Measurements from ENCODE around the gene ADRA2B. TPM values are rescaled to one million over a fixed set of nuclear protein-coding genes. Genes with fewer than 3 reads are reported as not detected.

ADRA2B gene
- total RNA-seq, 1 experiment from 2014 or later: 4.7 TPM

DNA sequence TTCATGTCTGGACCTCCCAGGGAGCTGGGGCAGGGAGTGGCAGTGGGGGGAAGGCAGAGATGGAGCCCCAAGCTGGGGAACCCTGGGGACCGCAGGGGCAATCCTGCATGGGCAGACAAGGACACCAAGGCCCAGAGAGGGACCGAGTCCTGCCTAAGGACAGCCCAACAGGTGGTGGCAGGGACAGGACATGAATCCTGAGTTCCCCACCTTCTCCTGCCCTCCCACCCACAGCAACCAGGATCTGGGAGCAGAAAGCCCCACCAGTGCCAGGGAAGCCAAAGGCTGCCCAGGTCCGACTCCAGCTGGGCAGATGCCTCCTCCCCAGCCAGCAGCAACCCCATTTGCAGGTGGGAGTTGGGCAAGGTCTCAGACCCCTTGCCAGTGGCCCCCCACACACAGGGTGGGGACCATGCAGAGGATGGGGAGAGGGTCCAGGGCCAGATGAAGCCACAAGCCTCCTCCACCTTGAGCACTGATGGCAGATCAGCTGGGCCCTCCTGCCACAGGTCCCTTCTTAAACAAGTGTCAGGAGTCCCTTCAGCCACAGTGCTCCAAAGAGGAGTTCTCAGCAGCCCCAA lies 6.3 kb downstream of the ADRA2B start:
- DNase-seq (ENCODE audit: low spot score) (peak; percentile 4), ATAC-seq (no peak)
- POLR2A ChIA-PET: no interaction called here
- TF ChIP-seq, protein P1, sequence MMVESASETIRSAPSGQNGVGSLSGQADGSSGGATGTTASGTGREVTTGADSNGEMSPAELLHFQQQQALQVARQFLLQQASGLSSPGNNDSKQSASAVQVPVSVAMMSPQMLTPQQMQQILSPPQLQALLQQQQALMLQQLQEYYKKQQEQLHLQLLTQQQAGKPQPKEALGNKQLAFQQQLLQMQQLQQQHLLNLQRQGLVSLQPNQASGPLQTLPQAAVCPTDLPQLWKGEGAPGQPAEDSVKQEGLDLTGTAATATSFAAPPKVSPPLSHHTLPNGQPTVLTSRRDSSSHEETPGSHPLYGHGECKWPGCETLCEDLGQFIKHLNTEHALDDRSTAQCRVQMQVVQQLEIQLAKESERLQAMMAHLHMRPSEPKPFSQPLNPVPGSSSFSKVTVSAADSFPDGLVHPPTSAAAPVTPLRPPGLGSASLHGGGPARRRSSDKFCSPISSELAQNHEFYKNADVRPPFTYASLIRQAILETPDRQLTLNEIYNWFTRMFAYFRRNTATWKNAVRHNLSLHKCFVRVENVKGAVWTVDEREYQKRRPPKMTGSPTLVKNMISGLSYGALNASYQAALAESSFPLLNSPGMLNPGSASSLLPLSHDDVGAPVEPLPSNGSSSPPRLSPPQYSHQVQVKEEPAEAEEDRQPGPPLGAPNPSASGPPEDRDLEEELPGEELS (CRISPR knock-in tag; IDR thresholded peaks at IDR 0.05): no peak
- TF ChIP-seq, protein P2, sequence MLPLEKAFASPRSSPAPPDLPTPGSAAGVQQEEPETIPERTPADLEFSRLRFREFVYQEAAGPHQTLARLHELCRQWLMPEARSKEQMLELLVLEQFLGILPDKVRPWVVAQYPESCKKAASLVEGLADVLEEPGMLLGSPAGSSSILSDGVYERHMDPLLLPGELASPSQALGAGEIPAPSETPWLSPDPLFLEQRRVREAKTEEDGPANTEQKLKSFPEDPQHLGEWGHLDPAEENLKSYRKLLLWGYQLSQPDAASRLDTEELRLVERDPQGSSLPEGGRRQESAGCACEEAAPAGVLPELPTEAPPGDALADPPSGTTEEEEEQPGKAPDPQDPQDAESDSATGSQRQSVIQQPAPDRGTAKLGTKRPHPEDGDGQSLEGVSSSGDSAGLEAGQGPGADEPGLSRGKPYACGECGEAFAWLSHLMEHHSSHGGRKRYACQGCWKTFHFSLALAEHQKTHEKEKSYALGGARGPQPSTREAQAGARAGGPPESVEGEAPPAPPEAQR (CRISPR knock-in tag; IDR thresholded peaks at IDR 0.05): no peak
- TF ChIP-seq, protein P3, sequence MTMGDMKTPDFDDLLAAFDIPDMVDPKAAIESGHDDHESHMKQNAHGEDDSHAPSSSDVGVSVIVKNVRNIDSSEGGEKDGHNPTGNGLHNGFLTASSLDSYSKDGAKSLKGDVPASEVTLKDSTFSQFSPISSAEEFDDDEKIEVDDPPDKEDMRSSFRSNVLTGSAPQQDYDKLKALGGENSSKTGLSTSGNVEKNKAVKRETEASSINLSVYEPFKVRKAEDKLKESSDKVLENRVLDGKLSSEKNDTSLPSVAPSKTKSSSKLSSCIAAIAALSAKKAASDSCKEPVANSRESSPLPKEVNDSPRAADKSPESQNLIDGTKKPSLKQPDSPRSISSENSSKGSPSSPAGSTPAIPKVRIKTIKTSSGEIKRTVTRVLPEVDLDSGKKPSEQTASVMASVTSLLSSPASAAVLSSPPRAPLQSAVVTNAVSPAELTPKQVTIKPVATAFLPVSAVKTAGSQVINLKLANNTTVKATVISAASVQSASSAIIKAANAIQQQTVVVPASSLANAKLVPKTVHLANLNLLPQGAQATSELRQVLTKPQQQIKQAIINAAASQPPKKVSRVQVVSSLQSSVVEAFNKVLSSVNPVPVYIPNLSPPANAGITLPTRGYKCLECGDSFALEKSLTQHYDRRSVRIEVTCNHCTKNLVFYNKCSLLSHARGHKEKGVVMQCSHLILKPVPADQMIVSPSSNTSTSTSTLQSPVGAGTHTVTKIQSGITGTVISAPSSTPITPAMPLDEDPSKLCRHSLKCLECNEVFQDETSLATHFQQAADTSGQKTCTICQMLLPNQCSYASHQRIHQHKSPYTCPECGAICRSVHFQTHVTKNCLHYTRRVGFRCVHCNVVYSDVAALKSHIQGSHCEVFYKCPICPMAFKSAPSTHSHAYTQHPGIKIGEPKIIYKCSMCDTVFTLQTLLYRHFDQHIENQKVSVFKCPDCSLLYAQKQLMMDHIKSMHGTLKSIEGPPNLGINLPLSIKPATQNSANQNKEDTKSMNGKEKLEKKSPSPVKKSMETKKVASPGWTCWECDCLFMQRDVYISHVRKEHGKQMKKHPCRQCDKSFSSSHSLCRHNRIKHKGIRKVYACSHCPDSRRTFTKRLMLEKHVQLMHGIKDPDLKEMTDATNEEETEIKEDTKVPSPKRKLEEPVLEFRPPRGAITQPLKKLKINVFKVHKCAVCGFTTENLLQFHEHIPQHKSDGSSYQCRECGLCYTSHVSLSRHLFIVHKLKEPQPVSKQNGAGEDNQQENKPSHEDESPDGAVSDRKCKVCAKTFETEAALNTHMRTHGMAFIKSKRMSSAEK (CRISPR knock-in tag; IDR thresholded peaks at IDR 0.05; ENCODE audit: borderline replicate concordance): no peak
- TF ChIP-seq OVOL2 (CRISPR knock-in tag; IDR thresholded peaks at IDR 0.05; ENCODE audit: borderline replicate concordance): no peak
- Mint-ChIP-seq H3K36me3 (peaks cover 3% of the 10 kb centered on the region; the same call in 1 of the 2 replicates), H3K9me3 (peaks cover 9% of the 10 kb centered on the region), H3K27me3 (ENCODE audit: low read depth) (peaks cover 3% of the 10 kb centered on the region; the same call in 1 of the 2 replicates), H3K4me1 (peaks cover 23% of the 10 kb centered on the region), H3K27ac (no peak overlapping the region), H3K4me3 (no peak overlapping the region)
- CTCF ChIA-PET: interaction anchor here (0.7 to 3.2 kb wide), 8 partner anchors 8 to 64 kb away, joined by 3 to 28 read pairs (median 6); partner anchors contain the start of gene ASTL

DNA sequence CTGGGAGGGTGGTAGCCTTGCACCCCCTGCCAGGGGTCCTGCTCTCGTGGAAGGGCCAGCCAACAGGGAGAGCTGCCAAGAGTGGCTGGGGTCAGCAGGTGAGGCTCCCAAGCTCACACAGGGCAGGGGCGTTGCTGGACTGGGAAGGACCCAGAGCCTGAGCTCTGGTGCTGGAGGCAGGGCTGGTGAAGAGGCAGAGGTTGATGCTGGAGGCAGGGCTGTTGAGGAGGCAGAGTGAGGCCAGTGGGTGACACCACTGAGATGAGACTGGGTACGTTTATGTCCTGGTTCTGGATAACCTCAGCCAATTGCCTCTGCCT lies 7.0 kb downstream of the ADRA2B start:
- H3K4me3 Mint-ChIP-seq: no peak overlapping the region
- TF ChIP-seq FOXJ3 (CRISPR knock-in tag; IDR thresholded peaks at IDR 0.05; ENCODE audit: borderline replicate concordance): no peak
- no peak for TF ChIP-seq ZNF138 (CRISPR knock-in tag; conservative IDR thresholded peaks at IDR 0.05)
- TF ChIP-seq EMX1 (CRISPR knock-in tag; IDR thresholded peaks at IDR 0.05): no peak
- TF ChIP-seq ESRRA (CRISPR knock-in tag; IDR thresholded peaks at IDR 0.05; ENCODE audit: borderline replicate concordance): no peak
- no peak for TF ChIP-seq TP53 (CRISPR knock-in tag; IDR thresholded peaks at IDR 0.05)
- TF ChIP-seq, protein P4, sequence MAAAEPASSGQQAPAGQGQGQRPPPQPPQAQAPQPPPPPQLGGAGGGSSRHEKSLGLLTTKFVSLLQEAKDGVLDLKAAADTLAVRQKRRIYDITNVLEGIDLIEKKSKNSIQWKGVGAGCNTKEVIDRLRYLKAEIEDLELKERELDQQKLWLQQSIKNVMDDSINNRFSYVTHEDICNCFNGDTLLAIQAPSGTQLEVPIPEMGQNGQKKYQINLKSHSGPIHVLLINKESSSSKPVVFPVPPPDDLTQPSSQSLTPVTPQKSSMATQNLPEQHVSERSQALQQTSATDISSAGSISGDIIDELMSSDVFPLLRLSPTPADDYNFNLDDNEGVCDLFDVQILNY (CRISPR knock-in tag; IDR thresholded peaks at IDR 0.05): no peak
- TF ChIP-seq, protein P5, sequence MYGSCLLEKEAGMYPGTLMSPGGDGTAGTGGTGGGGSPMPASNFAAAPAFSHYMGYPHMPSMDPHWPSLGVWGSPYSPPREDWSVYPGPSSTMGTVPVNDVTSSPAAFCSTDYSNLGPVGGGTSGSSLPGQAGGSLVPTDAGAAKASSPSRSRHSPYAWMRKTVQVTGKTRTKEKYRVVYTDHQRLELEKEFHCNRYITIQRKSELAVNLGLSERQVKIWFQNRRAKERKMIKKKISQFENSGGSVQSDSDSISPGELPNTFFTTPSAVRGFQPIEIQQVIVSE (CRISPR knock-in tag; IDR thresholded peaks at IDR 0.05; ENCODE audit: borderline replicate concordance): no peak
- TF ChIP-seq TEAD1 (CRISPR knock-in tag; IDR thresholded peaks at IDR 0.05): no peak
- TF ChIP-seq CREM (CRISPR knock-in tag; IDR thresholded peaks at IDR 0.05): no peak
- no peak for TF ChIP-seq NR2C2 (CRISPR knock-in tag; IDR thresholded peaks at IDR 0.05)
- peaks cover 23% of the 10 kb centered on the region for H3K4me1 Mint-ChIP-seq
- peaks cover 11% of the 10 kb centered on the region for H3K9me3 Mint-ChIP-seq
- 0 out of 2 replicates have a peak overlapping the region, but pooled peaks have one; percentile 19 for H3K27ac Mint-ChIP-seq
- ATAC-seq: no peak
- peaks cover 4% of the 10 kb centered on the region; the same call in 1 of the 2 replicates for H3K36me3 Mint-ChIP-seq
- ChIA-PET POLR2A (no interaction called here), CTCF (interaction anchor here (0.8 to 3.2 kb wide), 6 partner anchors 8 to 65 kb away, joined by 3 to 28 read pairs (median 9); partner anchors contain the start of gene ASTL)
- peak; percentile 9 for DNase-seq (ENCODE audit: low spot score)
- no peaks in the 10 kb centered on the region; the same call in 1 of the 2 replicates for H3K27me3 Mint-ChIP-seq (ENCODE audit: low read depth)

Measured in WTC11 (cell line).